C4-2B (cell line): ENCODE measurements around the gene RGL2.

Experiments used
- H3K27ac ChIP-seq: fragments of 450-650 bp; 2 replicates; pipeline ENCODE4 v1.5.1; 2017
- CTCF ChIP-seq: fragments of 450-650 bp; conservative IDR thresholded peaks from 2 replicates; pipeline ENCODE4 v1.5.1; 2017; ENCODE audit warnings: mild to moderate bottlenecking
- ZFX ChIP-seq: fragments of 450-650 bp; IDR thresholded peaks from 2 replicates; pipeline ENCODE4 v1.6.1; 2017

Gene RGL2

GRCh38 chr6:33335916-33336315 is 37.2 kb upstream of the RGL2 start:
- TF ChIP-seq CTCF (no peak), ZFX (no peak)

GRCh38 chr6:33333666-33334065 is 34.9 kb upstream of the RGL2 start:
- TF ChIP-seq CTCF = no peak
- TF ChIP-seq ZFX = no peak
- no peak overlapping the region for H3K27ac ChIP-seq

More at GRCh38 chr6:33335916-33336315, 37.2 kb upstream of the RGL2 start:
- no peak overlapping the region for H3K27ac ChIP-seq

GRCh38 chr6:33330736-33331135 is 32.0 kb upstream of the RGL2 start:
- no peak overlapping the region for H3K27ac ChIP-seq
- TF ChIP-seq CTCF (no peak), ZFX (no peak)

GRCh38 chr6:33329058-33329457 is 30.3 kb upstream of the RGL2 start:
- TF ChIP-seq ZFX (no peak), CTCF (no peak)
- H3K27ac ChIP-seq = no peak overlapping the region

- H3K27ac ChIP-seq = peak overlapping the region; percentile 85
- TF ChIP-seq ZFX (no peak), CTCF (no peak)
Measured at GRCh38 chr6:33324125-33324524, 25.4 kb upstream of the RGL2 start.

- H3K27ac ChIP-seq = peak overlapping the region; percentile 85
- no peak for TF ChIP-seq CTCF
- TF ChIP-seq ZFX = no peak
Measured at GRCh38 chr6:33323623-33323948, 24.8 kb upstream of the RGL2 start.

- peak overlapping the region; percentile 85 for H3K27ac ChIP-seq
Measured at GRCh38 chr6:33321227-33321626, 22.5 kb upstream of the RGL2 start.

More at GRCh38 chr6:33321227-33321626, 22.5 kb upstream of the RGL2 start:
- TF ChIP-seq ZFX (no peak), CTCF (no peak)
